Activated naive CD8-positive, alpha-beta T cell treated with anti-CD3 and anti-CD28 coated beads, Interleukin-2, amount 50 U/mL, for 24 hours (primary cell): ENCODE measurements around the gene TNFAIP8L1.
"Not testable (repeated sequence)": the region's sequence is repeated elsewhere in the genome, so short reads cannot be mapped to it uniquely, and the experiment has no call there.

Source experiments
- ATAC-seq: fragments of 150-1000 bp; cut with Tn5 transposase; one replicate; pipeline ENCODE4 v1.10.0; 2021
- DNase-seq: peaks from one replicate; pipeline ENCODE4 v3.0.0; 2021
- H3K27ac Mint-ChIP-seq: one replicate; pipeline ENCODE4 v1.8.0; 2021; ENCODE audit warnings: mild to moderate bottlenecking, mixed read lengths
- H3K27me3 Mint-ChIP-seq: one replicate; pipeline ENCODE4 v1.8.0; 2021; ENCODE audit warnings: mixed read lengths
- H3K36me3 Mint-ChIP-seq: one replicate; pipeline ENCODE4 v1.8.0; 2021; ENCODE audit warnings: low read depth, mixed read lengths
- H3K4me1 Mint-ChIP-seq: one replicate; pipeline ENCODE4 v1.8.0; 2021; ENCODE audit warnings: mixed read lengths
- H3K4me3 Mint-ChIP-seq: one replicate; pipeline ENCODE4 v1.8.0; 2021; ENCODE audit warnings: mild to moderate bottlenecking, moderate library complexity, mixed read lengths
- H3K9me3 Mint-ChIP-seq: one replicate; pipeline ENCODE4 v1.8.0; 2021; ENCODE audit warnings: mixed read lengths

The TNFAIP8L1 gene

GRCh38 chr19:4673216-4673615 is 33.9 kb downstream of the TNFAIP8L1 start:
- peaks cover 8% of the 10 kb centered on the region for H3K36me3 Mint-ChIP-seq

GRCh38 chr19:4673726-4674125 is 34.4 kb downstream of the TNFAIP8L1 start:
- Mint-ChIP-seq H3K4me1 (peaks cover 9% of the 10 kb centered on the region), H3K36me3 (peaks cover 6% of the 10 kb centered on the region), H3K27me3 (no peaks in the 10 kb centered on the region), H3K4me3 (no peak overlapping the region), H3K27ac (no peak overlapping the region), H3K9me3 (no peaks in the 10 kb centered on the region)
- DNase-seq (no peak), ATAC-seq (no peak)

More at GRCh38 chr19:4673216-4673615, 33.9 kb downstream of the TNFAIP8L1 start:
- peaks cover 12% of the 10 kb centered on the region for H3K4me1 Mint-ChIP-seq
- H3K4me3 Mint-ChIP-seq: no peak overlapping the region
- ATAC-seq: no peak
- H3K9me3 Mint-ChIP-seq: no peaks in the 10 kb centered on the region
- no peak for DNase-seq
- H3K27me3 Mint-ChIP-seq: no peaks in the 10 kb centered on the region
- no peak overlapping the region for H3K27ac Mint-ChIP-seq

DNA sequence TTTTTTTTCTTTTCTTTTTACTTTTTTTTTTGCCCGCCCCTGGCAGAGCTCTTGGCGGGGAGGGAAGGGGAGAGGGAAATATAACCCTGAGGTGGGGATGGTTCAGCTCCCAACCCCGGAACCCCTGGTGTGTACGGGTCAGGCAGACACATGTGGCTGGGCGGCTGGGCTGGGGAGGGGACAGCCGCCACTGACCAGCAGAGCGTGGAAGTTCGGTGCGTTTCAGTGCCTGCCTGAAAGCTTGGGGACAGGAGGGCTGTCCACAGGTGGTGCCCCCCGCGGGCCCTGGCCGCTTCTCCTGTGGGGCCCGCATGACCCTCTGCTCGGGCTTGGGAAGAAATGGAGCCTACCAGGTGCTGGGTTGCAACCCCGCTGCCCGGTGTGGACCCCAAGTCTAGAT is 36.0 kb downstream of the TNFAIP8L1 start:
- H3K36me3 Mint-ChIP-seq: peaks cover 9% of the 10 kb centered on the region
- no peaks in the 10 kb centered on the region for H3K27me3 Mint-ChIP-seq

DNA sequence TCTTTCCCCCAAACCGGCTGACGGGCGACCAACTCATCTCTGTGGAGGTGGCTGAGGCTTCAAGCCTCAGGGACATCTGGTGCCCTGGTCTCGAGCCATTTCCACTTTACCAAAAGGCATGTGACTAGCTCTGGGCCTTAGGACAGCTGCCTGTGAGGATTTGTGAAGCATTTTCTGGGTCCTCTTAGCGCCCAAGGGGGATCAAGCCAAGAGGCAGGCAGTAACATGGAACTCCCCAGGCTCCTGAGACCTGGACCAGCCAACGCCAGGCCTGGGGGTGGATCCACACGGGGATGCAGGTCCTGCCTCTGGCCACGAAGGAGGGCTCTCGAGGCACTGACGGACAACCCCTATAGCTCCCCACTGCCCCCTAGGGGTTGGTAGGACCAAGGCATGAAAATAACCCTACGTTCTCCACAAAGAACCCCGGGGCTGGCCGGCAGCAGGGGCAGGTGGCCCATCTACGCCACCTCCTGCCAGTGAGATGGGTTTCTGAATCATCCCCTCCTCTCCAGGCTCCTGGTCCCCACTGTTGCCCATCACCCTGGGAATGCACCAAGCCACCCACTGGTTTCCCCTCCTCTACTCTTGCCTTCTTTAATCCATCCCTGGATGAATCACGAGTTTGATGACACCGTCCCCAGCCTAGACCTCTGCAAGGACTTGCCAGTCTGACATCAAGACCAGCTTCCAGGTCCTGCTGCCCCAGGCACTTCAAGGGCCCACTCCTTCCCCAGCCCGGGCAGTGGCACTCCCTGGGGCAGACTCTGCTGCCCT is 37.8 kb downstream of the TNFAIP8L1 start:
- Mint-ChIP-seq H3K4me1 (no peaks in the 10 kb centered on the region), H3K36me3 (peaks cover 10% of the 10 kb centered on the region), H3K27ac (no peak overlapping the region), H3K4me3 (no peak overlapping the region), H3K27me3 (no peaks in the 10 kb centered on the region), H3K9me3 (no peaks in the 10 kb centered on the region)
- DNase-seq (peak; percentile 46), ATAC-seq (peak; percentile 43)

More for the DNA sequence above, 36.0 kb downstream of the TNFAIP8L1 start:
- Mint-ChIP-seq H3K27ac (no peak overlapping the region), H3K4me1 (no peaks in the 10 kb centered on the region), H3K4me3 (no peak overlapping the region), H3K9me3 (no peaks in the 10 kb centered on the region)
- DNase-seq (no peak), ATAC-seq (no peak)

DNA sequence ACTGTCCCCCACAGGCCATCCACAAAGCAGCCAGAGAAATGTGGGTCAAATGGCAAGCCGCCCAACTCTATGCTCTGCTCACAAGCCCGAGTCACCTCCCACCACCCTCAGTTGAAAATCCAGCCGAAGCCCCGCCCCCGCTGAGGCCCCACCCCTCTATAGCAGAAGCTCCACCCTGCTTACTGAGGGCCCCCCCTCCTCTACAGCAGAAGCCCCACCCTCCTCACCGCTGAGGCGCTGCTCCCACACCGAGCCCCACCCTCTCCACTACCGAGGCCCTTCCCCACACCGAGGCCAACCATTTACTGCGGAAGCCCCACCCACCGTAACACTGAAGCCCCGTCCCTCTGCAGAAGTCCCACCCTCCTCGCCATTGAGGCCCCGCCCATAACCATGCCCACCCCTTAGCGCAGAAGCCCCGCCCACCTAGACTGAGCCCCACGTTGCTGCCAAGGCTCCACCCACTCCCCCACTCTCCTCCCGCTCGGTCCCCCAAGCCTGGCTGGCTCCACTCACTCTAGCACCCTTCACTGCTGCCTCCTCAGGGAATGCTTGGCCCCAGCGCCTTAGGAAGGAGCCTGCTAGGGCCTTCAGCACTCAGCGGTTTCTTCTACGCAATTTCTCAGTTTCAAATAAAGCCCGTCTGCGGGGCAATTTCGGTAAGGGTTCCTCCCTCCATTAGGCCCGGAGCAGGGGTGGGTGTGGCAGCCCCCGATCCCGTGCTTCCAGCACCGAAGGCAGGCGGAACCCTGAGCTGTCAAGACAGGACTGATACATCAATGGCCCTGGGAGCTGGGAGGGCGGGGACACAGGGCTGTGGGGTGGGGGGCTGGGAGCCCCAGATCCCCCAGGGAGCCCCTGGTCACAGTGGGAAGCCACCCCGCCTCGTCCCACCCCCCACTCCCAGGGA is 39.8 kb downstream of the TNFAIP8L1 start:
- Mint-ChIP-seq H3K36me3 (peaks cover 15% of the 10 kb centered on the region), H3K9me3 (no peaks in the 10 kb centered on the region), H3K27me3 (no peaks in the 10 kb centered on the region), H3K4me3 (no peak overlapping the region), H3K27ac (no peak overlapping the region), H3K4me1 (no peaks in the 10 kb centered on the region)
- ATAC-seq (no peak), DNase-seq (peak; percentile 22)

GRCh38 chr19:4680021-4680420 is 40.7 kb downstream of the TNFAIP8L1 start:
- H3K27me3 Mint-ChIP-seq, DNase-seq, H3K27ac Mint-ChIP-seq, H3K4me1 Mint-ChIP-seq, H3K4me3 Mint-ChIP-seq, ATAC-seq, H3K9me3 Mint-ChIP-seq: not testable (repeated sequence)
- peaks cover 15% of the 10 kb centered on the region for H3K36me3 Mint-ChIP-seq

GRCh38 chr19:4682417-4683200 is 43.3 kb downstream of the TNFAIP8L1 start:
- no peak overlapping the region for H3K4me3 Mint-ChIP-seq
- no peaks in the 10 kb centered on the region for H3K27me3 Mint-ChIP-seq
- H3K27ac Mint-ChIP-seq: no peak overlapping the region

GRCh38 chr19:4684312-4685095 is 45.2 kb downstream of the TNFAIP8L1 start:
- ATAC-seq: no peak
- H3K9me3 Mint-ChIP-seq: no peaks in the 10 kb centered on the region

More at GRCh38 chr19:4682417-4683200, 43.3 kb downstream of the TNFAIP8L1 start:
- DNase-seq (no peak), ATAC-seq (no peak)
- Mint-ChIP-seq H3K9me3 (no peaks in the 10 kb centered on the region), H3K4me1 (no peaks in the 10 kb centered on the region), H3K36me3 (peaks cover 13% of the 10 kb centered on the region)

GRCh38 chr19:4686700-4687099 is 47.4 kb downstream of the TNFAIP8L1 start:
- no peaks in the 10 kb centered on the region for H3K27me3 Mint-ChIP-seq
- peaks cover 18% of the 10 kb centered on the region for H3K36me3 Mint-ChIP-seq

More at GRCh38 chr19:4684312-4685095, 45.2 kb downstream of the TNFAIP8L1 start:
- peaks cover 14% of the 10 kb centered on the region for H3K36me3 Mint-ChIP-seq
- no peak for DNase-seq
- no peak overlapping the region for H3K27ac Mint-ChIP-seq
- no peaks in the 10 kb centered on the region for H3K27me3 Mint-ChIP-seq
- no peaks in the 10 kb centered on the region for H3K4me1 Mint-ChIP-seq
- no peak overlapping the region for H3K4me3 Mint-ChIP-seq

GRCh38 chr19:4687396-4687795 is 48.1 kb downstream of the TNFAIP8L1 start:
- H3K4me3 Mint-ChIP-seq: no peak overlapping the region
- no peaks in the 10 kb centered on the region for H3K9me3 Mint-ChIP-seq
- ATAC-seq: no peak
- H3K27ac Mint-ChIP-seq: no peak overlapping the region
- no peaks in the 10 kb centered on the region for H3K27me3 Mint-ChIP-seq
- no peaks in the 10 kb centered on the region for H3K4me1 Mint-ChIP-seq
- DNase-seq: no peak
- H3K36me3 Mint-ChIP-seq: peaks cover 18% of the 10 kb centered on the region

More at GRCh38 chr19:4686700-4687099, 47.4 kb downstream of the TNFAIP8L1 start:
- Mint-ChIP-seq H3K9me3 (no peaks in the 10 kb centered on the region), H3K27ac (no peak overlapping the region), H3K4me3 (no peak overlapping the region), H3K4me1 (no peaks in the 10 kb centered on the region)
- ATAC-seq (no peak), DNase-seq (no peak)

GRCh38 chr19:4688587-4688986 is 49.3 kb downstream of the TNFAIP8L1 start:
- DNase-seq (no peak), ATAC-seq (no peak)
- Mint-ChIP-seq H3K27me3 (no peaks in the 10 kb centered on the region), H3K4me3 (no peak overlapping the region), H3K9me3 (no peaks in the 10 kb centered on the region), H3K4me1 (no peaks in the 10 kb centered on the region), H3K36me3 (peaks cover 21% of the 10 kb centered on the region), H3K27ac (no peak overlapping the region)

DNA sequence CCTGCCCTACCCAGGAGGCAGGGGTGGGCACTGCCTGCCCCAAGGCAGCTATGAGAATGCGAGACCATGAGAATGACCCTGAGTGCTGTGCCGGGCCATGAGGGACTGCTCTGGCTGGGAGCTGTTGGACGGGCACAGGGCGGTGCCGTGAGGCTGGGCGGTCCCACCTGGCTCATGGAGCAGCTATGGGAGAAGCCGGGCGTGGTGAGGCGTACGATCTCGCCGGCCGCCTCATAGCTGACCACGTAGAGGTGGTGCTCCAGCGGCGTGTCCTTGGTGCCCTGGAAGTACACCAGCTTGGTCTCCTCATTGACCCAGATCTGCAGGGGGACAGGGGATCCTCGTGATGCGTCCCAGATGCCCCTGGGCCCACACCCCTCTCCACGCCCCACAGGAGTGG is 50.1 kb downstream of the TNFAIP8L1 start:
- H3K36me3 Mint-ChIP-seq: peaks cover 24% of the 10 kb centered on the region
- H3K9me3 Mint-ChIP-seq: no peaks in the 10 kb centered on the region
- H3K4me1 Mint-ChIP-seq: no peaks in the 10 kb centered on the region
- H3K27me3 Mint-ChIP-seq: no peaks in the 10 kb centered on the region
- DNase-seq (no peak), ATAC-seq (no peak)
- no peak overlapping the region for H3K27ac Mint-ChIP-seq
- no peak overlapping the region for H3K4me3 Mint-ChIP-seq

DNA sequence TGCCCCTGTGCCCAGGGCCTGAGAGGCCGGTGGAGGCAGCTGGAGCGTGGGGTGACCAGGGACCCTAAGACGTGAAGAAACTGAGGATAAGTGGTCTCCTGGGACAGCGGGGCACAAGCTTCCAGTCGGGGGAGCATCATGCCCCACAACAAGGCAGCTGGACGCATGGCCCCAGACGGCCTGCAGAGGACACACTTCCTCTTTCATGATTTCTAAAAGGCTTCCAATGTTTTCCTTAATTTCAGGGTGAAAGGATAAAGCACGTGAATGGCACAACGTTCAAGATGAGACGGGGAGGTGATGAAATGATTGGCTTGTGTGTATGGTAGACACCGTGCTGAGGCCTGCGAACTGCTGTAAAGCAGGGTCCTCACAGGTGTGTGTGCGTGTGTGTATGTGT is 51.0 kb downstream of the TNFAIP8L1 start:
- no peaks in the 10 kb centered on the region for H3K4me1 Mint-ChIP-seq
- no peaks in the 10 kb centered on the region for H3K9me3 Mint-ChIP-seq
- H3K36me3 Mint-ChIP-seq: peaks cover 27% of the 10 kb centered on the region
- no peak for ATAC-seq
- no peak overlapping the region for H3K4me3 Mint-ChIP-seq
- no peaks in the 10 kb centered on the region for H3K27me3 Mint-ChIP-seq
- H3K27ac Mint-ChIP-seq: peak overlapping the region; percentile 4
- DNase-seq: no peak

GRCh38 chr19:4691373-4691772 is 52.1 kb downstream of the TNFAIP8L1 start:
- no peak overlapping the region for H3K27ac Mint-ChIP-seq
- H3K4me3 Mint-ChIP-seq: no peak overlapping the region
- H3K27me3 Mint-ChIP-seq: no peaks in the 10 kb centered on the region

More at GRCh38 chr19:4691373-4691772, 52.1 kb downstream of the TNFAIP8L1 start:
- ATAC-seq: no peak
- Mint-ChIP-seq H3K4me1 (no peaks in the 10 kb centered on the region), H3K9me3 (no peaks in the 10 kb centered on the region), H3K36me3 (peaks cover 29% of the 10 kb centered on the region)
- no peak for DNase-seq
